ENCODE measurements around the gene BTK.

Gene BTK

GRCh38 chrX:101385795-101386541, at the start of gene BTK:
BTK (minus strand) TSS chrX:101386191; CDS start chrX:101375284, 10,907 bp downstream.
- no peak for DNase-seq

- DNase-seq: no peak
Observed at GRCh38 chrX:101430457-101431078, 44.6 kb upstream of the BTK start.

DNA sequence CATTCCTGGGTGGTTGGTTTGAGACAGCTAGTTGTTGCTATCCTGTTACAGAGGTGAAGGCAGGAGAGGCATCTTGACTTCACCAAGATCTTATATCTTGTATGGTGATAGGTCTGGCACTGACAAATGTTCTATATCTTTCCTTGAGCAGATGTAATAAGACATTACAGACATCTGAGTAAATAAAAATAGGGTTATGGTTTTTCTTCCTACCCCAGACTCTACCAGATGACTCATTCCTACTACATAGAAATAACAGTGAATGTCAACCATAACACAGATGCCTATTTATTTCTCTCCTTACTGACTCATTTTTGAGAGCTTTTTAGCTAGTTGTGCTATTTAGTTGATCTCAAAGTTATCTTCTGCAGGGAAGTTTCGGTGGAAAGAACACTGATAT, 43.9 kb upstream of the BTK start:
- no peak for DNase-seq

DNA sequence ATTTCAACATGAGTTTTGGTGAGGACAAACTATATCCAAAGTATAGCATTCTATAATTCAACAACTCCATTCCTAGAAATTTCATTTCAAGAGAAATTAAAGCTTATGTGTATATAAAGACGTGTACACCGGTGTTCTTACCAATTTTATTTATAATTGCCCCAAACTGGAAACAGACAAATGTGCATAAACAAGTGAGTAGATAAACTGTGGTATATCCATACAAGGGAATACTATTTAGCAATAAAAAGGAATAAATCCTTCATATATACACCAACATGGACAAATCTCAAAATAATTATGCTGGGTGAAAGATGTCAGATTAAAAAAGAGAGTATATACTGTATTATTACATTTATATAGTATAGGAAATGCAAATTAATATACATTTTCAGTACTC, 42.0 kb upstream of the BTK start:
- DNase-seq: no peak

- no peak for DNase-seq
Observed at GRCh38 chrX:101419489-101419888, 33.5 kb upstream of the BTK start.

DNA sequence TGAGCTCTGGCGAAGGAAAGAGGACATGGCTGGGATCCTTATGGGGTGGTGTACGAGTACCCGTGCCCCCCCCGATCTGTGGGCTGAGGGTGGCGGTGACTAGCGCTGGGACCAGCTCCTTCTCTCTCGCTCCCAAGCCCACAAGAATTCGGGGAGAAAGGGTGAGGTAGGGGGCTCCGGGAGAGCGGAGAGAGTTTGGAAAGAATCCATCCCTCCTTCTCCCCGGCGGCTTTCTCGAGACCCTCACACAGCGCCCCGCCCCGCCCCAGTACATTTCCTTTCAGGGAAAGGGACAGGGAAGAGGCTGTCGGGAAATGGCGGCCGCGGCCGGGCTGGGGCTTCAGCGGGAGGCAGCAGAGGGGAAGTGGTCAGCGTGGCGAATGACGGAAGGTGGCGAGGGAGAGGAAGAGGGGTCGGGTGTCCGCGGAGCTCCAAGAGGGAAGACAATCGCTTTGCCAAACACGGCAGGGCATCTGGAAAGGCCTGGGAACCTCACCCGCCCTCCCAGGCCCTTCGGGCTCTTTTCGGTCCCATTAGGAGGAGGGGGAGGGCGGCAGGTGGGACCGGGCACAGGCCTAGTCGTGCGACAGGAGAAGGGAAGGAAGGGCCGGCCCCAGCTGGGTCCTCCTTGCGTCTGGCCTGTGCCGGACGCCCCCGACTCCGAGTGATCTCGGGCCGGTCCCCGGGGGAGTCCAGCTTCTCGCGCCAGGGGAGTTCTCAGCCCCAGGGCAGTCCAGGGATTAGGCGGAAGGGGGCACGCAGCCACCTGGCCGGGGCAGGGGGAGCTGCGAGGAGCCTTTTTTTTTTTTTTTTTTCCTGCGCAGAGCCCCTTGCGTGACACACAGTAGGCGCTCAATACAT, 32.2 kb upstream of the BTK start:
- DNase-seq: no peak

- DNase-seq: no peak
Observed at GRCh38 chrX:101417190-101417589, 31.2 kb upstream of the BTK start.

DNA sequence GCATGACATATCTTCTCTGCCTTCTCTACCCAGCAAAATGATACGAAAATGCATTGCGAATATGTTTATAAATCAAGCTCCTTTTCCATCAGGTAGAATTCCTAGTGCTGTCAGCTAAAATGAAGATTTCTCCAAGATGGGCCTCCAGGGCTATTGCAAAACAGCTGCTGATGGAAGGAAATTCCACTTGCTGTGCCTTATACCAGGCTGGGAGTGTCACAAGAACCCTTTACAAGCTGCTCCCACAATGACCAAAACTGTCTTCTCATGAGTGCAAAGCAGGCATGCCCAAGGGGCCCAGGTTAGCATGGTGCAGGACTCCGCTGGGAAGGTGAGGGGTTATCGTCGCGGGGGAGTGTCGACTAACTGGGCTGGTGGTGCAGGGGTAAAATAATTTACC, 30.7 kb upstream of the BTK start:
- no peak for DNase-seq

DNA sequence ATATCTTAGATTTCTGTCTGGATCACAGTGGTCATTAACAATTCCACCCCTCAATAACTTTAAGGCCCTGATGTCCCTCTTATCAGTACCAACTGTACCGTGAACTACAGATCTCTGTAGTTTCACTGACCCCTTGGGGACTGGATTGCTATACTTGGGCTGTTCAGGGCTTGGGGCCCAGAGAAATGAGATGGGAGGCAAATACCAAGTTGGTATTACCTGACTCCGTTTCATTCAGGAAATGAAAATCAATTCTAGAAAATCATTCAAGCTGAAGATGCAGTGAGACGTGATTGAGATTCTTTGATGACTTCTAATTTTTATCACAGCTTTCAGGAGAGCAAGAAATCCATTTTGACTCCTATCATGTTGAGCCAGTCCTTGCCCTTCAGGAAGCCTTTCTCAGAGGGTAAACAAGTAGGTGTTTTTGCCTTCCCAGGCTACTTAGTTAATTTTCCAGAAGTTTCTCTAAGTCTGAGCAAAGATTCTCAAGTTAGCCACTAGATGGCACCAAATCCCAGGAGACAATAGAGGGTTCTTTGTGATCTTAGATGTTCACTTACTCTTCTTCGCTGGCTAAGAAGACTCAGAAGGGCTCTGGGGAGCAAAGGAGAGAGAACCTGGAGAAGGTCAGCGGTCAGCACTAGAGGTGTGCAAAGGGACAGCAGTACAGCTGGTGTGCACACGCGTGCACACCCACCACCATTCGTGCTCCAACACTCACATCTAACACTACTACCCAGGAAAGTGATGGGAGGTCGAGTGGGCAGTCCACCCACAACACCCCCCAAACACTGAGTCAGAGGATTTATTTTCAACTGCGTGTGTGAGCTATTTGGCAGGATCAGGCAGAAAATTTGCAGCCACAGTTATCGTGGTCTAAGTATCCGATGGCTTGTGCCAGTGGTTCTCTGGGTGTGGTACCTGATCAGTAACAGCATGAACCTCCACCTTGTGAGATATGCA, 29.5 kb upstream of the BTK start:
- no peak for DNase-seq

DNA sequence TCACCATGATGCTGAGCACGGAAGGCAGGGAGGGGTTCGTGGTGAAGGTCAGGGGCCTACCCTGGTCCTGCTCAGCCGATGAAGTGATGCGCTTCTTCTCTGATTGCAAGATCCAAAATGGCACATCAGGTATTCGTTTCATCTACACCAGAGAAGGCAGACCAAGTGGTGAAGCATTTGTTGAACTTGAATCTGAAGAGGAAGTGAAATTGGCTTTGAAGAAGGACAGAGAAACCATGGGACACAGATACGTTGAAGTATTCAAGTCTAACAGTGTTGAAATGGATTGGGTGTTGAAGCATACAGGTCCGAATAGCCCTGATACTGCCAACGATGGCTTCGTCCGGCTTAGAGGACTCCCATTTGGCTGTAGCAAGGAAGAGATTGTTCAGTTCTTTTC, 26.0 kb upstream of the BTK start:
- no peak for DNase-seq

- DNase-seq: no peak
Observed at GRCh38 chrX:101410461-101410860, 24.5 kb upstream of the BTK start.

DNA sequence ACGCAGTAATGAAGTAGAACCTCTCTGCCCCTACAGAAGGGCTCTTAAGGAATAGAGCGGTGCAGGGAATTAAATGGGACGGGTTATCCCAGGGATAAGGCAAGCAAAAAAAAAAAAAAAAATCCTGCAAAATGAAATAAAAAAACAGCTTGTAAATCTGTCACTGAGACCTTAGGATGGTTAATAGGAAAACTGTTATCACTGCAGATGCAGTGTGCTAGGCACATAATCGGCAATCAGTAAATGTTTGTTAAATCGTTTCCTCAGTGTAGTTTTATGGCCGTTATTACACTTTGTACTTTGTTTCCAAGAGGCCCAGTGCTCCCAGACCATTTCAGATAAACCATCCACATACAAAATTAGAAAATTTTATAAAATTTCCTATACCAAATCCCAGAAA, 23.1 kb upstream of the BTK start:
- no peak for DNase-seq

- no peak for DNase-seq
Observed at GRCh38 chrX:101408532-101408841, 22.5 kb upstream of the BTK start.

DNA sequence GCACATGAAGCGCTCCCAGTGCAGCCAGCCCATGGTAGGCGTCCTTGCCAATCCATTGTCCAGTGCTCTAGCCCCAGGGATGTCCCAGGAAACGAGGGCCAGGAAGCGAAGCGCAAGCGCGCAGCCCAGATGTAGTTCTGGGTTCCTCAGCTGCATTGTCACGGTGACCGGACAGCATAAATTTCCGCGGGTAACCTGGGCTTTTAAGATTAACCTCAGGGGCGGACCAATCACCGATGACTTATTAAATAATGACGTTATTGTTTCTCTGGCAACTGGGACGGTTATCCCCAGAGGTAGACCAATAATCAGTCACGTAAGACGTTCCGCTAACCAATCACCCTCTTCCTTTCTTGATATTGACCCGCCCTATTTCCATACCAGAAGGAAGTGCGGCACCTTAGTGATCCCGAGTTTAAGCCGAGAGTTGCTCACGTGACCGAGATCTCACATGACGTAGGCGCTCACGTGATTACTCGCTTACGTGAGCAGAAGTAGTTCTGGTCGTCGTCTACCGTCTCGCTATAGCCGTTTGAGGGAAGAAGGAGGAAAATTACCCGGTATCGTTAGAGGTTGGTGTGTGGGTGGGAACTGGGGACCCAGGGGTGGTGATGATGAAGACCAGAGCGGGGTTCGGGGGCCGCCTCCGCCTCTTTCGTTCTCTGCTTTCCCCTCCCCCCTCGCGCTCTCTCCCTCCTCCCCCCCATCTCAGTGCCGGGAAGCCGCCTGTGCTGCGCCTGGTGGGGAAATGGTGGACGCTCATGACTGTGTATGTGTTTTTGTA, 21.9 kb upstream of the BTK start, which contains the start of the genes GLA and HNRNPH2:
Gene GLA (minus strand): TSS at position 178 of the 784 bp plus-strand sequence. CDS start 22 bp downstream, at position 156.
Gene HNRNPH2 (plus strand): TSS at position 475 of the 784 bp plus-strand sequence. CDS start 3,767 bp downstream, outside the sequence.
- no peak for DNase-seq

DNA sequence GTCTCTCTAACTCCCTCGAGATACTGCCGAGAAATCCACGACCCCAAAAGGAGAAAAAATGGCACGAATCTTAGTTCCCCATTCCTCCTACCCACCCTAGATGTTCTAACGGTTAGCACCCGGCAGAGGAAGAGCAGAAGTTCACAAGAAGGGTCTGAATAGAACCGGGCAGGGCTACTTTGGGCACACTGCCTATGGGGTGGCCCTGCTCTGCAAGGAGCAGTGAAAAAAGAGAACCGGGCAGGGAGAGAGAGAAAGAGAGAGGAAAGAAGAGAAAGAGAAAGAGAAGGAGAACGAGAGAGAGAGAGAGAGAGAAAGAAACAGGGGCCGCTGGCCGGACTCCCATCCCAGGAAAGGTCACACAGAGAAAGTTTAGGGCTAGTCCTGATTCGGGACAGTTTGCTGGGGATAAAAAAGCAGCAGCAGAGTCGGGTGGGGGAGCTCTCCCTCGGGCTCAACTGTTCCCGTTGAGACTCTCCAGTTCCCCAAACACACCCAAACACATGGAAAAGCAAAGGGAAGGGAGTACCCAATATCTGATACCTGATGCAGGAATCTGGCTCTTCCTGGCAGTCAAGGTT, 21.3 kb upstream of the BTK start:
- DNase-seq: no peak

- DNase-seq: no peak
Observed at GRCh38 chrX:101399825-101400224, 13.8 kb upstream of the BTK start.

- DNase-seq: no peak
Observed at GRCh38 chrX:101398694-101399093, 12.7 kb upstream of the BTK start.

- no peak for DNase-seq
Observed at GRCh38 chrX:101397779-101398178, 11.8 kb upstream of the BTK start.

GRCh38 chrX:101395789-101396188, 9.8 kb upstream of the BTK start:
- no peak for DNase-seq

GRCh38 chrX:101394372-101394771, 8.4 kb upstream of the BTK start:
- no peak for DNase-seq
